A673 (cell line): ENCODE results near the gene GLYR1. TPM values are rescaled to one million over a fixed set of nuclear protein-coding genes. Genes with fewer than 3 reads are reported as not detected.

ENCODE experiments used
- BruUV-seq: library from RNA; stranded (reverse); fragments of 400-500 nt; replicated peaks from 2 replicates; lab custom pipeline; 2021; lab: Mats Ljungman, UMichigan
- CTCF ChIA-PET: fragments of 300-600 bp; sonication (Branson Sonifier 250); formaldehyde crosslinking; loops from one replicate; lab custom pipeline; 2022; ENCODE audit warnings: antibody characterized with exemption; lab: Charles Lee
- POLR2A ChIA-PET: fragments of 300-600 bp; sonication (Branson Sonifier 250); formaldehyde crosslinking; loops from one replicate; lab custom pipeline; 2022; ENCODE audit warnings: antibody characterized with exemption; ENCODE audit not compliant: low non-redundant PET; lab: Charles Lee
- DNase-seq: peaks from one replicate; pipeline ENCODE4 v3.0.0-alpha.2; 2015; ENCODE audit warnings: low spot score
- H3K27ac ChIP-seq: fragments of 200-600 bp; sonication (generic); 2 replicates; pipeline ENCODE4 v1.5.1; 2016; ENCODE audit warnings: mixed run types, low read depth, mild to moderate bottlenecking, mixed read lengths, antibody characterized with exemption, low read length; ENCODE audit not compliant: poor library complexity, severe bottlenecking
- H3K27me3 ChIP-seq: fragments of 200-600 bp; sonication (generic); replicated peaks from 2 replicates; pipeline ENCODE4 v1.6.1; 2017; ENCODE audit warnings: mixed run types, low read depth, mild to moderate bottlenecking, mixed read lengths, antibody characterized with exemption, low read length; ENCODE audit not compliant: insufficient read depth, poor library complexity
- H3K36me3 ChIP-seq: fragments of 200-600 bp; sonication (generic); 2 replicates; pipeline ENCODE4 v1.6.1; 2016; ENCODE audit warnings: mixed run types, mild to moderate bottlenecking, mixed read lengths, antibody characterized with exemption, low read length; ENCODE audit not compliant: insufficient read depth, poor library complexity, severe bottlenecking
- H3K4me1 ChIP-seq: fragments of 200-600 bp; sonication (generic); 2 replicates; pipeline ENCODE4 v1.6.1; 2017; ENCODE audit warnings: mixed run types, mild to moderate bottlenecking, mixed read lengths, antibody characterized with exemption, low read length; ENCODE audit not compliant: insufficient read depth, poor library complexity, severe bottlenecking
- H3K4me3 ChIP-seq: fragments of 200-600 bp; sonication (generic); 2 replicates; pipeline ENCODE4 v1.5.1; 2016; ENCODE audit warnings: low read depth, mixed run types, mild to moderate bottlenecking, mixed read lengths, low read length; ENCODE audit not compliant: poor library complexity, severe bottlenecking
- H3K9me3 ChIP-seq: fragments of 200-600 bp; sonication (generic); 2 replicates; pipeline ENCODE4 v1.6.1; 2016; ENCODE audit warnings: mixed run types, low read depth, mild to moderate bottlenecking, mixed read lengths, antibody characterized with exemption, low read length; ENCODE audit not compliant: poor library complexity, severe bottlenecking
- CTCF ChIP-seq: fragments of 300-800, 200-600 bp; sonication (generic); conservative IDR thresholded peaks from 2 replicates; pipeline ENCODE4 v1.5.1; 2017; ENCODE audit warnings: low read depth, mild to moderate bottlenecking, antibody characterized with exemption, low read length, moderate library complexity, mixed read lengths
- EZH2 ChIP-seq: fragments of 200-600 bp; sonication (generic); IDR thresholded peaks from 2 replicates; pipeline ENCODE4 v1.6.1; 2017; ENCODE audit warnings: borderline replicate concordance, low read depth, mild to moderate bottlenecking, mixed read lengths, antibody characterized with exemption, low read length; ENCODE audit not compliant: poor library complexity, severe bottlenecking
- intact Hi-C: fragments of 100-400 bp; cut with micrococcal nuclease; formaldehyde crosslinking; loops from one replicate; pipeline ENCODE4 v1.10.0; 2022; ENCODE audit not compliant: unreplicated experiment
- total RNA-seq: library from RNA; stranded (reverse); gene quantifications from 2 replicates; pipeline ENCODE4 v1.2.3, GENCODE V29; 2021

GLYR1 gene
- total RNA-seq, 1 experiment from 2014 or later: 128 TPM

GRCh38 chr16:4777339-4778049 is 69.6 kb downstream of the GLYR1 start:
- H3K27ac ChIP-seq: no peak overlapping the region
- no peak for TF ChIP-seq EZH2
- no peak for TF ChIP-seq CTCF
- no peaks in the 10 kb centered on the region for H3K9me3 ChIP-seq
- intact Hi-C loops: no loop called here
- ChIA-PET CTCF (no interaction called here), POLR2A (interaction anchor here (0.7 kb wide), 1 partner anchor 13 kb away, joined by 3 read pairs; no protein-coding TSS in a partner anchor)
- H3K4me3 ChIP-seq: no peak overlapping the region
- no peaks in the 10 kb centered on the region for H3K36me3 ChIP-seq
- no peaks in the 10 kb centered on the region for H3K4me1 ChIP-seq
- no peak for DNase-seq
- no TSS peak for BruUV-seq
- no peaks in the 10 kb centered on the region for H3K27me3 ChIP-seq

- no peaks in the 10 kb centered on the region for H3K27me3 ChIP-seq
- H3K4me3 ChIP-seq: no peak overlapping the region
- POLR2A ChIA-PET: no interaction called here
- no peak for TF ChIP-seq EZH2
- BruUV-seq: no TSS peak
- H3K27ac ChIP-seq: no peak overlapping the region
- CTCF ChIA-PET: no interaction called here
- DNase-seq: no peak
- H3K9me3 ChIP-seq: no peaks in the 10 kb centered on the region
- H3K4me1 ChIP-seq: no peaks in the 10 kb centered on the region
- intact Hi-C loops: no loop called here
- no peaks in the 10 kb centered on the region for H3K36me3 ChIP-seq
These were observed 70.9 kb downstream of the GLYR1 start for GRCh38 chr16:4776141-4776705.

DNA sequence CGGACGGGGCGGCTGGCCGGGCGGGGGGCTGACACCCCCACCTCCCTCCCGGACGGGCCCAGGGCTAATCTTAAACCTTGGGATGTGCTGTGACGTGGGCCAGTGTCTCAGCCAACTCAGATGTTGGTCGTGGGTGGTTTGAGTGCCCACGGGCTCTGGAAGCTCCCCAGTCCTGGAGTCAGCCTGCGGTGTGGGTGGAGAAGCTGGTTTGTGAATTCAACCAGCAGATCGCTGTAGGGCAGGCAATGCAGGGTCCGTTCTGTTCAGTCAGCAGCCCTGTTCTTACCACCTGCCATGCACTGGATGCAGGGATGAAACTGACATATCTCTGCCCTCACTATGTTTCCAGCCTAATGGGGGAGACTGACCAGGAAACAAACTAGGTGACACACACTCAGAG is 72.1 kb downstream of the GLYR1 start:
- BruUV-seq: no TSS peak
- Histone ChIP-seq H3K9me3 (no peaks in the 10 kb centered on the region), H3K36me3 (no peaks in the 10 kb centered on the region), H3K27me3 (no peaks in the 10 kb centered on the region), H3K4me1 (no peaks in the 10 kb centered on the region), H3K27ac (no peak overlapping the region), H3K4me3 (no peak overlapping the region)
- no peak for DNase-seq
- TF ChIP-seq EZH2 (no peak), CTCF (no peak)
- POLR2A ChIA-PET: no interaction called here
- intact Hi-C loops: no loop called here
- CTCF ChIA-PET: no interaction called here
